Fibroblast of villous mesenchyme (primary cell): ENCODE results near the gene HTRA1. TPM values are rescaled to one million over a fixed set of nuclear protein-coding genes. Genes with fewer than 3 reads are reported as not detected.

Source experiments
- DNase-seq: peaks from one replicate; pipeline ENCODE4 v3.0.0-alpha.2; 2010; ENCODE audit warnings: low read depth
- H3K4me3 ChIP-seq: 2 replicates; pipeline ENCODE4 v1.5.1; 2011; ENCODE audit warnings: low read depth, mild to moderate bottlenecking, low read length
- total RNA-seq: library from RNA; depleted of rRNA; stranded (reverse); fragments of >200 nt; gene quantifications from 2 replicates; pipeline ENCODE4 v1.2.3, GENCODE V29; 2012
- TF ChIP-seq, protein P1 (sequence below): IDR thresholded peaks from 2 replicates; pipeline ENCODE4 v1.5.1; 2012; ENCODE audit warnings: low read depth, mild to moderate bottlenecking, low read length; ENCODE audit not compliant: insufficient read depth

Gene HTRA1
- total RNA-seq, 1 donor, result 88.9 TPM

DNA sequence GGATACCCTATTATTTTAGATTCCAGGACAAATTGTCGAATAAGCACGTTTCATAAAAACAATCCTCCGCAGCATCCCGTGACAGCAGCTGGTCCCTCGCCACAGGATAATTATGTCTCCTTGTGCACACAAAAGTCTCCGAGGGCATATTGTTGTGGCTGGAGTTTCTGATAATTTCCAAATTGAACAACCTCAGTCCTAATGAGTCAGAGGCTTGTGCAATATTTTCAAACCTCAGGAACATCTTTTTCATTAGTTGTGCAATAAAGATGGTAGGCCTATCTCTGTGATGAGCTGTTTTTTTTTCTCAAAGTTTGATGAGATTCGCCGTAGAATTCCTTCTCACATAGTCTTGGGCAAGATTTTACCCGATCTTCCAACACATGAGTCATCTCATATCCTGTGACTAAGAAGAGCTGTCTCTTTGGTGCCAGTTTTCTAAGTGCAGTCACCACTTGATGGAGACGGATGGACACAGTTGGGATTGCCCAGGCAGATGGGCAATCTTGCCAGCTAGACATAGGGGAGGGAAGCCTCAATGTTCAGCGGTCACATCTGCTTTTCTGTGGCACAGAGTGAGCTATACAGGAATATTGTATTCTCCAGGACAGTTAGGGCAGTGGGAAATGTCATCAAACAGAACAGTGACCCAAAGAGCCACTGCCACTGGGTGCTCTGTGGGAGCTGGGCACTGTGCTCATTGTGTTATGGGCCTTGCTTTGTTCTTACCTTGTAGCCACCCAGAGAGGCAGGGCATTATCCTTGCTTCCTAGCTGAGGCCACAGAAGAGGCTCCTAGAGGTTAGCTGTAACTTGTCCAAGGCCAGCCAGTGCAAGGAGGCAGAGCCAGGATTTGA is 7.8 kb downstream of the HTRA1 start:
- TF ChIP-seq, protein P1, sequence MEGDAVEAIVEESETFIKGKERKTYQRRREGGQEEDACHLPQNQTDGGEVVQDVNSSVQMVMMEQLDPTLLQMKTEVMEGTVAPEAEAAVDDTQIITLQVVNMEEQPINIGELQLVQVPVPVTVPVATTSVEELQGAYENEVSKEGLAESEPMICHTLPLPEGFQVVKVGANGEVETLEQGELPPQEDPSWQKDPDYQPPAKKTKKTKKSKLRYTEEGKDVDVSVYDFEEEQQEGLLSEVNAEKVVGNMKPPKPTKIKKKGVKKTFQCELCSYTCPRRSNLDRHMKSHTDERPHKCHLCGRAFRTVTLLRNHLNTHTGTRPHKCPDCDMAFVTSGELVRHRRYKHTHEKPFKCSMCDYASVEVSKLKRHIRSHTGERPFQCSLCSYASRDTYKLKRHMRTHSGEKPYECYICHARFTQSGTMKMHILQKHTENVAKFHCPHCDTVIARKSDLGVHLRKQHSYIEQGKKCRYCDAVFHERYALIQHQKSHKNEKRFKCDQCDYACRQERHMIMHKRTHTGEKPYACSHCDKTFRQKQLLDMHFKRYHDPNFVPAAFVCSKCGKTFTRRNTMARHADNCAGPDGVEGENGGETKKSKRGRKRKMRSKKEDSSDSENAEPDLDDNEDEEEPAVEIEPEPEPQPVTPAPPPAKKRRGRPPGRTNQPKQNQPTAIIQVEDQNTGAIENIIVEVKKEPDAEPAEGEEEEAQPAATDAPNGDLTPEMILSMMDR, result no peak
- no peak overlapping the region for H3K4me3 ChIP-seq
- DNase-seq, result peak; percentile 98

GRCh38 chr10:122469848-122470247 is 8.5 kb downstream of the HTRA1 start:
- DNase-seq, result no peak
- H3K4me3 ChIP-seq, result no peak overlapping the region
- TF ChIP-seq, protein P1, result no peak

DNA sequence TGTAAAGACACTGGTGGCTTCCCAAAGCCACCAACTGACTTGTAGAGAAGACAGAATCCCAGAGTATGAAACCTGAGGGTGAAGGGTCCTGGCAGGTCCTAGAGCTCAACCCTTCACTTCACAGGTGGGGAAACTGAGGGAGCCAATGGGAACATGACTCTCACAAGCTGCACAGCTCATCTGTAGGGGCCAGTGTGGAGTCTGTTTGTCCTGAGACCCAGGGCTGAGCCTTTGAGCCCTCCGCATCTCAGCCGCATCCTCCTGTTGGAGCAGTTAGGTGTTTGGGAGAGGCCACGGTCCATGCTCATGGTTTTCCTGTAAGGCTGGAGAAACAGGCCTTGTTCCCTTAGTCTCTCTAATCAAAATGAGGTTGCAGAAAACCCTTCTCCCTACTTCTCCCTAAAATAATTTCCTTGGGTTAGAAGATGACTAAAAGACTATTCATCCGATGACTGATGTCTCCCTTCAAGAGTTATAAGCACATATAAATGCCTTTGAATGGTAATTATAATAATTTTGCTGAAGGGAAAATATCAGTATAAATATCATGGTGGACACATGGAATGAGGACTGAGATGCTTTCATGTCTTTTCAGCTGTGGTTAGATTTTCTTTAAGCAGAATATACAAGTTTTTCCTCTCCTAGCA is 10.3 kb downstream of the HTRA1 start:
- no peak for DNase-seq
- TF ChIP-seq, protein P1, result no peak
- H3K4me3 ChIP-seq, result no peak overlapping the region

GRCh38 chr10:122473116-122473515 is 11.8 kb downstream of the HTRA1 start:
- TF ChIP-seq, protein P1, result no peak
- DNase-seq, result no peak
- no peak overlapping the region for H3K4me3 ChIP-seq

- TF ChIP-seq, protein P1, result no peak
- peak; percentile 78 for DNase-seq
- no peak overlapping the region for H3K4me3 ChIP-seq
Measured at GRCh38 chr10:122474131-122474818, 12.9 kb downstream of the HTRA1 start.

DNA sequence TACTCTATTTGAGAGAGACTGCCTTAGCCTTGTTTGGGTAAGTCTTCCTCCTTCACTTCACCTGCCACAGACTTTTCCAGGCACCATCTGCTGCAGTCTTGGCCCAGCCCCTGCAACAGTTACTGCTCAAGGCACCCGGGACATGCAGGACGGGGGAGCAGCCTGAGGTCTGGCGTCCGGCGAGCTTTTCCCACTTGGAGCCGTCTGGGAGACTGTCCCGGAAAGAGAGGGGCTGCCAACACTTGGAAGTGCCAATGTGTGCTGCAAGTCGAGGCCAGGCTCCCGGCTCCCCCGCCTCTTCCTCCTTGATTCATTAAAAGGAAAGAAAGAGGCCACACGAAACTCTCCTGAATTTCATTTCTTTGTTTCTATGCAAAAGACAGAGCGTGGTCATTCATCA is 13.7 kb downstream of the HTRA1 start:
- no peak for DNase-seq
- TF ChIP-seq, protein P1, result no peak
- no peak overlapping the region for H3K4me3 ChIP-seq
